Glomerular visceral epithelial cell (primary cell): Measurements from ENCODE around the gene MVP.
"Not testable (repeated sequence)": the region's sequence is repeated elsewhere in the genome, so short reads cannot be mapped to it uniquely, and the experiment has no call there.

Source experiments
- DNase-seq: peaks from one replicate; pipeline ENCODE4 v3.0.0-alpha.2; 2016; ENCODE audit errors: extremely low spot score

MVP gene

GRCh38 chr16:29842732-29843346, 22.6 kb downstream of the MVP start:
- no peak for DNase-seq

GRCh38 chr16:29843931-29844330, 23.7 kb downstream of the MVP start:
- no peak for DNase-seq

GRCh38 chr16:29844575-29845331, 24.5 kb downstream of the MVP start:
- DNase-seq: no peak

GRCh38 chr16:29845656-29846055, 25.4 kb downstream of the MVP start:
- no peak for DNase-seq

- DNase-seq: peak; percentile 60
These were observed 28.4 kb downstream of the MVP start for GRCh38 chr16:29848420-29849297.

- no peak for DNase-seq
These were observed 29.2 kb downstream of the MVP start for GRCh38 chr16:29849505-29849904.

GRCh38 chr16:29850998-29851397, 30.7 kb downstream of the MVP start:
- DNase-seq: no peak

- DNase-seq: no peak
These were observed 32.4 kb downstream of the MVP start for GRCh38 chr16:29852654-29853053.

GRCh38 chr16:29854520-29855100, 34.3 kb downstream of the MVP start:
- no peak for DNase-seq

GRCh38 chr16:29857133-29857760, 37.0 kb downstream of the MVP start:
- DNase-seq: peak; percentile 63

GRCh38 chr16:29858149-29858849, 38.0 kb downstream of the MVP start:
- no peak for DNase-seq

GRCh38 chr16:29858974-29859373, 38.7 kb downstream of the MVP start:
- no peak for DNase-seq

- no peak for DNase-seq
These were observed 40.0 kb downstream of the MVP start for GRCh38 chr16:29860218-29860617.

GRCh38 chr16:29862383-29862883, 42.2 kb downstream of the MVP start:
- peak; percentile 17 for DNase-seq

- peak; percentile 94 for DNase-seq
These were observed 42.8 kb downstream of the MVP start, which contains the start of gene CDIPT for GRCh38 chr16:29862884-29863668. CDIPT (minus strand) TSS chr16:29863226; CDS start chr16:29862857, 369 bp downstream.

- DNase-seq: no peak
These were observed 43.4 kb downstream of the MVP start for GRCh38 chr16:29863669-29863984.

- no peak for DNase-seq
These were observed 43.9 kb downstream of the MVP start for GRCh38 chr16:29864205-29864604.

- no peak for DNase-seq
These were observed 48.2 kb downstream of the MVP start for GRCh38 chr16:29868396-29869009.

GRCh38 chr16:29869067-29869466, 48.8 kb downstream of the MVP start:
- DNase-seq: not testable (repeated sequence)
